Fibroblast of lung (primary cell): ENCODE results near the gene MRI1.

Experiments used
- EZH2 ChIP-seq: IDR thresholded peaks from 2 replicates; pipeline ENCODE4 v1.5.1; 2012; ENCODE audit warnings: low read length, control low read depth, mild to moderate bottlenecking; ENCODE audit errors: missing control alignments
- TF ChIP-seq, protein P1 (sequence below), 2 donors: IDR thresholded peaks in 1 of 2; conservative IDR thresholded peaks in 1 of 2; 1 replicate in 1 of 2; 2 replicates in 1 of 2; pipeline ENCODE4 v1.5.1; 2011 to 2012; ENCODE audit warnings: low read length in 2 of 2, control low read depth in 1 of 2, inconsistent platforms in 1 of 2, low read depth in 1 of 2, mild to moderate bottlenecking in 1 of 2

DNA sequence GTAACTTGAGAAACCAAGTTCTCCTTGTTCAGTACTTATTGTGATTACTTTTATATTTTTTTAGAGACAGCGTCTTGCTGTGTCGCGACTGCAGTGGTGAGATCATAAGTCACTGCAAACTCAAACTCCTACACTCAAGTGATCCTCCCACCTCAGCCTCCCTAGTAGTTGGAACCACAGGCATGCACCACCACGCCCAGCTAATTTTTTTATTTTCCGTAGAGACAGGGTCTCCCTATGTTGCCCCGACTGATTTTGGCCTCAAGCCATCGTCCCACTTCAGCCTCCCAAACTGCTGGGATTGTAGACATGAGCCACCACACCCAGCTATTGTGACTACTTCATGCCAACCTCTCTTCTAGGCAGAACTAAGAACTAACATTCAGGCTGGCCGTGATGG is 18.2 kb downstream of the MRI1 start:
- TF ChIP-seq, protein P1, sequence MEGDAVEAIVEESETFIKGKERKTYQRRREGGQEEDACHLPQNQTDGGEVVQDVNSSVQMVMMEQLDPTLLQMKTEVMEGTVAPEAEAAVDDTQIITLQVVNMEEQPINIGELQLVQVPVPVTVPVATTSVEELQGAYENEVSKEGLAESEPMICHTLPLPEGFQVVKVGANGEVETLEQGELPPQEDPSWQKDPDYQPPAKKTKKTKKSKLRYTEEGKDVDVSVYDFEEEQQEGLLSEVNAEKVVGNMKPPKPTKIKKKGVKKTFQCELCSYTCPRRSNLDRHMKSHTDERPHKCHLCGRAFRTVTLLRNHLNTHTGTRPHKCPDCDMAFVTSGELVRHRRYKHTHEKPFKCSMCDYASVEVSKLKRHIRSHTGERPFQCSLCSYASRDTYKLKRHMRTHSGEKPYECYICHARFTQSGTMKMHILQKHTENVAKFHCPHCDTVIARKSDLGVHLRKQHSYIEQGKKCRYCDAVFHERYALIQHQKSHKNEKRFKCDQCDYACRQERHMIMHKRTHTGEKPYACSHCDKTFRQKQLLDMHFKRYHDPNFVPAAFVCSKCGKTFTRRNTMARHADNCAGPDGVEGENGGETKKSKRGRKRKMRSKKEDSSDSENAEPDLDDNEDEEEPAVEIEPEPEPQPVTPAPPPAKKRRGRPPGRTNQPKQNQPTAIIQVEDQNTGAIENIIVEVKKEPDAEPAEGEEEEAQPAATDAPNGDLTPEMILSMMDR (conservative IDR thresholded peaks at IDR 0.05 in 1 of 2, IDR thresholded peaks at IDR 0.05 in 1 of 2; ENCODE audit: low read depth in 1 of 2, low read length in 2 of 2), result no peak
- TF ChIP-seq EZH2, result no peak
